HepG2 (cell line): ENCODE data around the gene IFNA21. TPM values are rescaled to one million over a fixed set of nuclear protein-coding genes. Genes with fewer than 3 reads are reported as not detected.

Experiments used
- MTERF4 ChIP-seq: sonication (generic); formaldehyde crosslinking; IDR thresholded peaks from 2 replicates; pipeline ENCODE4 v1.8.0; 2023; ENCODE audit warnings: mild to moderate bottlenecking, missing genetic modification reagents
- PBX3 ChIP-seq: sonication (generic); formaldehyde crosslinking; IDR thresholded peaks from 2 replicates; pipeline ENCODE4 v1.8.1; 2023; ENCODE audit warnings: missing genetic modification reagents, inconsistent platforms, borderline replicate concordance
- PRDM4 ChIP-seq: sonication (generic); formaldehyde crosslinking; IDR thresholded peaks from 2 replicates; pipeline ENCODE4 v1.9.0; 2021; ENCODE audit warnings: missing genetic modification reagents, borderline replicate concordance
- SSRP1 ChIP-seq: IDR thresholded peaks from 2 replicates; pipeline ENCODE4 v1.6.1; 2016; ENCODE audit warnings: control low read depth
- STAT6 ChIP-seq: sonication (generic); formaldehyde crosslinking; IDR thresholded peaks from 2 replicates; pipeline ENCODE4 v1.4.0; 2020; ENCODE audit warnings: missing genetic modification reagents, mild to moderate bottlenecking, borderline replicate concordance
- TCF12 ChIP-seq, 2 experiments: fragments of 450-650 bp in 1 of 2; sonication (generic) in 1 of 2; formaldehyde crosslinking in 1 of 2; IDR thresholded peaks; 2 replicates each; pipeline versions ENCODE4 v1.6.1 to v1.8.0; 2017 to 2022; ENCODE audit warnings: antibody characterized with exemption in 1 of 2, mild to moderate bottlenecking in 1 of 2, missing genetic modification reagents in 1 of 2, moderate library complexity in 1 of 2
- polyA plus RNA-seq, 8 experiments: library from polyadenylated mRNA; depleted of rRNA in 3 of 8; stranded (reverse) in 7 of 8; unstranded in 1 of 8; fragments of >200 nt; fragmentation: Illumina TruSeq in 4 of 8; extraction: Trizol in 4 of 8; gene quantifications; 2 replicates each; pipeline versions ENCODE4 v1.2.1 to v1.2.3, GENCODE V29; 2011 to 2016; ENCODE audit warnings: low read depth in 4 of 8, missing spikeins in 1 of 8, mixed read lengths in 1 of 8; ENCODE audit not compliant: insufficient read depth in 1 of 8
- total RNA-seq, 5 experiments: library from RNA; depleted of rRNA; stranded (reverse); fragments of >200 nt; fragmentation: Illumina TruSeq; extraction: Trizol; gene quantifications; 2 replicates each; pipeline ENCODE4 v1.2.3, GENCODE V29; 2016; ENCODE audit warnings: low read depth in 1 of 5

The IFNA21 gene
- total and polyA plus RNA-seq, 2 of the 13 experiments (the other 11 are each of a cell fraction or from before 2014, with no cell fraction given), result not detected

GRCh38 chr9:21174671-21175070 is 8.2 kb upstream of the IFNA21 start (continued):
- TF ChIP-seq STAT6 (CRISPR knock-in tag), result no peak
- TF ChIP-seq TCF12 (IDR thresholded peaks at IDR 0.05), result no peak
- no peak for TF ChIP-seq TCF12 (CRISPR knock-in tag; IDR thresholded peaks at IDR 0.05)
- no peak for TF ChIP-seq PRDM4 (CRISPR knock-in tag)
- TF ChIP-seq SSRP1 (CRISPR knock-in tag), result no peak
- TF ChIP-seq PBX3 (CRISPR knock-in tag), result no peak
- TF ChIP-seq MTERF4, result no peak
